ENCODE measurements around the gene NKX2-2.
A peak's percentile ranks its signal among the peaks of the same experiment; 100 is the strongest.
"Not testable (repeated sequence)": the region's sequence is repeated elsewhere in the genome, so short reads cannot be mapped to it uniquely, and the experiment has no call there.

Gene NKX2-2

GRCh38 chr20:21508230-21509078 is 5.4 kb downstream of the NKX2-2 start:
- DNase-seq (ENCODE audit: low spot score) = no peak

DNA sequence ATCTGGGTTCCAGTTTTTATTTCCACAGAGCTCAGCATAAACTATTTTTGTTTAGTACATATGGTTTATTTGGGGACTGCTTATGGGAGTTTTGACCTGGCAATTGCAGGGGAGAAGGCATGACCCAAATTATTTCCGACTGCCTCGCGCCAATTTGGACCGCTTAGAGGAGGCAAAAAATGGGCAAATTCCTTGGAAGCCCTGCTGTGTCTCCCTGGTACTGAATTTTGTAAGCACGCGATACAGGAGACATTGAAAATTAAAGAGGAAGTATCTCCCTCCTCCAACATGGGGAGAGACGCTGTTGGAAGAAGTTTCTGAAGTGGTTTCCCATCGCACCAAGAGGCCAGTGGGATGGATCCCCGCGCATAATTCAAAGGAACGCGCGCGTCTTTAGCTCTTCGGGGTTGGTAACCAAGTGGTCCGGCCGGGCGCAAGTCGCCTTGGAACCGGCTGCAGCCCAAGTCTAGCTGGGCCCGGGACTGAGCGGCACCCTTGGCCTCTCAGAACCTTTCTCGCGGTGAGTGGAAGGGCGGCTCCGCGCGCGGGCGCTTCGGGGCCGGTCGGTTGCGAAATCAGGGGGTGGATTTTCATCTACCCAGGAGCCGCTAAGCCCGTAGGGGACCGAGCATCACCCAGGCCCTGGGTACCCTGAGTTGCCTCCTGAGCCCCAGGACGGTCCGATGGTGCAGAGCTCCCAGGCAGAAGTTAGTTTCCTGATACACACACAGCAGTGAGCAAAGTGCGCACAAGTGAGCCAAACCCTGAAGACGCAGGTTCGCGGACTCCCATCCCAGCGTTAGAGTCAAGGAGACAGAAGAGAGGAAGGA is 6.2 kb downstream of the NKX2-2 start:
- DNase-seq (ENCODE audit: low spot score) = no peak

DNA sequence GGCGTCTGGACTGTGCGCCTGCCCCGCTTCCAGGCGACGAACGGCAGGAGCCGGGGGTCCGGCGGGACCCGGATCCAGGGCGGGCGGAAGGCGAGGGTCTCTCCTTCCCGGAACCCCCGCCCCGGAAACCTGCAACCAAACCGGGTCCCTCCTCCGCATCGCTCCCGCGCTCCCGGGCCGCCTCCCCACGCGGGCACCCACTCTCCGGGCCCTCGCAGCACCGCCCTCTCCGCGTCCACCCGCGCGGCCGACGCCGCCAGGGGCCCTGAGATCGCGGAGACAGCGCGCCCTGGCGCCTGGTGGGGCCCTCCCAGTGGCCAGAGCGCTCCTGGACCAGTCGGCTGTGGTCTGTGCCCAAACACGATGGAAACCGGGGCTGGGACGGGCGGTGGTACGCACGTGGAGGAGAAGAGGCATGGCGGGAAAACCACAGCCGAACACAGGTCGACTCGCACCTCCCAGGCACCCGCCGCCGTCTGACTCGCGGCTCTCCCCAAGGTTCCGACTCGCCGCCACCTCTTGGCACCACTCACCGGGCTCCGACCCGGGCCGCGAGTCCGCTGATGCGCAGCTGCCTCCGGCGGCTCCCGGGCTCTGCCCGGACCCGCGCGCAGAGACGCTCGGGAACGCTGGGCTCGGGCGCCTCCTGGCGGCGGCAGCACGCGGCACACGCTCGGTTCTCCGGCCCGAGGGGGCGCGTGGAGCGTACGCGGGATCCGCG is 7.9 kb downstream of the NKX2-2 start:
- DNase-seq (ENCODE audit: low spot score) = peak; percentile 80

- peak; percentile 70 for DNase-seq (ENCODE audit: low spot score)
These were observed 8.6 kb downstream of the NKX2-2 start for GRCh38 chr20:21505161-21505809.

DNA sequence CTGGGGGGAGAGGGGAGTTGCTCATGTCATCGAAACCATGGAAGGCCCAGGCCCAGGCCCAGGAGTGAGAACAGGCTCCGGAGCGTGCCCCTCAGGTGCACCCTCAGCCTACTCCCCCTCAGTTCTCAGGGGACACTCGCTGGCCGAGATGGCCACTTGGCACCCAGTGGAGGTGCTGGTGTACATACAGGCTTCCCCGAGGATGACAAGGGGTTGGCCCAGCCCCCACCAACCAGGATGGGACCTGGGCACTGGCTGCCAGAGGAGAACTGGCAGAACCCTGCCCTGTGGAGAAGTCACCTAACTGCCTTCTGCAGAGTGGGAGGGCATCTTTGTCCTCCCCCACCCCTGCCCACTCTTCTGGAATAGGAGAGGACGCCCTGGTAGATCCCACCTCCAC is 9.5 kb downstream of the NKX2-2 start:
- DNase-seq (ENCODE audit: low spot score) = no peak

DNA sequence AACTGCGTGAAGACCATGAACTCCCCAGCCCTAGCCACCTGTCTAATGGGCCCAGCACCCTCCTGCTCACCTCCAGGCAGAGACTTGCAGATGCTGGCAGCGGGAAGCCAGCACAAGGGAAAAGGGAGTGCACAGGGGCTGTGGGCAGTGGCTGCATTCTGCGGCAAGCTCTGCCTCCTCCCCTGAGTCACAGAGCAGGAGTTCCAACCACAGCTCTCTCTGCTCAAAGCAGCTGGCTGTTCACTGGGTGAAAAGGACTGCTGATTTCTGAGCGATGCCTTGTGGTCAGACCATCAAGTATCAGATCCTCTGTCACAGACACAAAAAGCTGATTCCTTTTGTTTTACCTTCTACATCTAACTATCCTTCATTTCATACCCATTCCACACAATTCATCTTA is 10.5 kb downstream of the NKX2-2 start:
- DNase-seq (ENCODE audit: low spot score) = no peak

DNA sequence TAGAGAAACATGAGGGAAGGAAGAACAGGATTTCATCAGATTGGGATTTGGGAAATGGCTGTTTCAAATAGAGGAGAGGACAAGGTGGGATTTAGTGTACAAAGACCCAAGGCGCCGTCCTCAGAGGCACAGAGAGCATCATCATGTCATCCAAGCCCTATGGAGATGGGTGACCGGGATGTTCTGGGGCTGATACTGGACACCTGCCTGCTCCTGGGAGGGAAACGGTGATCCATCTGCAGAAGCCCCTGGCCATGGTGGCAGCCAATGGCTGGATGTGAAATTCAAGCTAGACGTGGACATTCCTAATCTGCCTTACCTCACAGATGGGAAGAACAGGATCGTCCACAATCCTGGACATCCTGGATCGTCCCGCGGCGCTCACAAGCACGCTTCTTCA is 12.7 kb downstream of the NKX2-2 start:
- DNase-seq (ENCODE audit: low spot score) = no peak

DNA sequence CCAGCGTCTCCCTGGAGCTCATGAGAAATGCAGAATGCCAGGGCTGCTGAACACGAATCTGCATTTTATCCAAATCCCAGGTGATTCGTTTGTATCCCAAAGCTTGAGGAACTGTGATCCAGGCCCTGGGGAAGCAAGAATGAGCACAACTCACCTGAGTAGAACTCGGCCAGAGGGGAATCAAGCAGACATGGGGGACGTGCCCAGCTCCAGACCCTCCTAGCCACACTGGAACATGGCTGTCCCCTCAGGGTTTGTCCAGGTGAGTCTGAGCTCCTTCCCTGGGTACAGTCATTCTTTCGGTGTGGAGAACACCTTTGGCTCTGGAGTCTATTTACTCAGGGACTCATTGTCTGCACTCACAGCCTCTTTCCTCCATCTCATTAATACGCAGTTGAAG is 13.3 kb downstream of the NKX2-2 start:
- DNase-seq (ENCODE audit: low spot score) = no peak

- no peak for DNase-seq (ENCODE audit: low spot score)
These were observed 14.2 kb downstream of the NKX2-2 start for GRCh38 chr20:21499641-21500040.

- DNase-seq (ENCODE audit: low spot score) = no peak
These were observed 15.2 kb downstream of the NKX2-2 start for GRCh38 chr20:21498635-21499034.

GRCh38 chr20:21498195-21498594 is 15.7 kb downstream of the NKX2-2 start:
- DNase-seq (ENCODE audit: low spot score) = no peak

DNA sequence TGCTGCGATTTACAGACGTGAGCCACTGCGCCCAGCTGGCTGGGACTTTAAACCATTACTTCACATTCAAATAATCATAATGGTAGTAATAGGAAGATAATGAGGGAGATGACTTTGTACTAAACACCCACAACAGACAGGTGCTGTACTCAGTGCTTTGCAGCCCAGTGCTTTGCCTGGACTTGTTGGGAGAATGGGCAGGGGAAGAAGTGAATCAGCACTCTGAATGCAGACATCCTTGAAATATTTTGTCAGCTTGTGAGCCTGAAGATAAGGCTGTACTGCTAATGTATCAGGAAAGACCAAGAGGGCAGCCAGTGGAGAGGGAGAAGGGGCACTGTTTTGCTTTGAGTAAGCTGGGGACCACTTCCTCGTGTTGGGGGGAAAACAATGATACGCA is 17.4 kb downstream of the NKX2-2 start:
- DNase-seq (ENCODE audit: low spot score) = no peak

GRCh38 chr20:21493049-21493448 is 20.8 kb downstream of the NKX2-2 start:
- DNase-seq (ENCODE audit: low spot score) = no peak

GRCh38 chr20:21490105-21490504 is 23.8 kb downstream of the NKX2-2 start:
- no peak for DNase-seq (ENCODE audit: low spot score)

DNA sequence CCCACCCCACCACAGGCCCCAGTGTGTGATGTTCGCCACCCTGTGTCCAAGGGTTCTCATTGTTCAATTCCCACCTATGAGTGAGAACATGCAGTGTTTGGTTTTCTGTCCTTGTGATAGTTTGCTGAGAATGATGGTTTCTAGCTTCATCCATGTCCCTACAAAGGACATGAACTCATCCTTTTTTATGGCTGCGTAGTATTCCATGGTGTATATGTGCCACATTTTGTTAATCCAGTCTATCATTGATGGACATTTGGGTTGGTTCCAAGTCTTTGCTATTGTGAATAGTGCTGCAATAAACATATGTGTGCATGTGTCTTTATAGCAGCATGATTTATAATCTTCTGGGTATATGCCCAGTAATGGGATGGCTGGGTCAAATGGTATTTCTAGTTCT is 33.7 kb downstream of the NKX2-2 start:
- DNase-seq (ENCODE audit: low spot score) = not testable (repeated sequence)

- no peak for DNase-seq (ENCODE audit: low spot score)
These were observed 48.1 kb downstream of the NKX2-2 start for GRCh38 chr20:21465799-21466198.

DNA sequence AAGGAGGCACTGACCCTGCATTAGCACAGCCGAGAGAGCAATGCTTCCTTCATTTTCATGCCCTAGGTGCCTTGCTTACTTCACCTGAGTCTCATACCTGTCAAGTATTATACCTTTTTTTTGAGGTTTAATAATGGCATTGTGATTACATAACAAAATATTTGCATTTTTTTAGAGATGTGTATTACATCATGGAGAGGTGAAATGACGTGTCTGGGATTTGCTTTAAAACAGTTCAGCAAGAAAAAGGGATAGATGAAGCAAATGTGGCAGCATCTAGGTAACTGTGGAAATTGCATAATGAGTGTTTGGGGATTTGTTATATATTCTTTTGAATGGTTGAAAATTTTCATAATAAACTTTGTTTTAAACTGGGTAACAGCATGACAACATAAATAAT is 48.9 kb downstream of the NKX2-2 start:
- no peak for DNase-seq (ENCODE audit: low spot score)
